GM06990 (cell line): ENCODE measurements around the gene CD177.
"Not testable (repeated sequence)": the region's sequence is repeated elsewhere in the genome, so short reads cannot be mapped to it uniquely, and the experiment has no call there.

Experiments
- DNase-seq: peaks from one replicate; pipeline ENCODE4 v3.0.0-alpha.2; 2011; ENCODE audit not compliant: insufficient read length; ENCODE audit errors: extremely low read depth
- H3K27me3 ChIP-seq: replicated peaks from 2 replicates; pipeline ENCODE4 v1.6.0; 2011; ENCODE audit warnings: low read length; ENCODE audit not compliant: control insufficient read depth, insufficient read depth
- H3K36me3 ChIP-seq: 2 replicates; pipeline ENCODE4 v1.5.1; 2011; ENCODE audit warnings: low read length; ENCODE audit not compliant: control insufficient read depth, insufficient read depth
- H3K4me3 ChIP-seq: replicated peaks from 2 replicates; pipeline ENCODE4 v1.5.1; 2011; ENCODE audit warnings: low read depth, mild to moderate bottlenecking, control low read depth, low read length
- TF ChIP-seq, protein P1 (sequence below): IDR thresholded peaks from 2 replicates; pipeline ENCODE4 v1.5.1; 2011; ENCODE audit warnings: low read length, control low read depth, mild to moderate bottlenecking, inconsistent platforms; ENCODE audit not compliant: insufficient read depth, poor library complexity, severe bottlenecking

CD177 gene

DNA sequence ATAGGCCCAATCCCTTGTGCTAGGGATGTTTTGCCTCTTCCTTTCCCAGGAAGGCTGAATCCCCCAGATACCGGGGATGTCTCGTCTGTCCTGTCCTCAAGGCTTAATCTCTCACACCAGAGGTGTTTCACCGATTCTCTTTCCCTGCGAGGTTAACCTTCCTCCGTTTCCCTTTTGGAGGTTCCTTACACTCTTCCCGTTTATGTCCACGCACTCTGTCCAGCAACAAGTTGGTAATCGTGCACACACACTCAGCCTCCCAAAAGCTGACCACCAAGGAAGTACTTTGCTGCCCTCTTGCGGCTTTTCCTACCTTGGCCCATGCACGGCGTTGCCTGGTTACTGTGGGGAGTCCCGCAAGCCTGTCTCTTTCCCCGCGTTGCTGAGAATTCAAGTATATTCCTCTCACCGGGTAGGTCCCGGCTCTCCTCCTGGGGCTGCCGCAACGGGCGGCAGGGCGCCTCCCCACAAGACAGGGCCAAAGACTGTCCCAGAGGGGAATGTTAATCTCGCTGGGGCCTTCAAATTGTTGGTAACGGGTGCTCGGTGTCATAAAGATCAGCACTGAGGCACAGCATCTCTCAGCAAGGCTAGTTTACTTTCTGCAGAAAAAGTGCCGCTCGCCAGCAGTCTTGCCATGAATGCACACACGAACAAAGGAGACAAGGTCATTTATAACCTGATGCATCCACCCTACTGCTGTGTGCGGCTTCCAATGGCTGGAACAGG is 36.7 kb upstream of the CD177 start:
- no peak for DNase-seq
- Histone ChIP-seq H3K36me3 (no peaks in the 10 kb centered on the region), H3K27me3 (no peaks in the 10 kb centered on the region), H3K4me3 (no peak overlapping the region)
- TF ChIP-seq, protein P1, sequence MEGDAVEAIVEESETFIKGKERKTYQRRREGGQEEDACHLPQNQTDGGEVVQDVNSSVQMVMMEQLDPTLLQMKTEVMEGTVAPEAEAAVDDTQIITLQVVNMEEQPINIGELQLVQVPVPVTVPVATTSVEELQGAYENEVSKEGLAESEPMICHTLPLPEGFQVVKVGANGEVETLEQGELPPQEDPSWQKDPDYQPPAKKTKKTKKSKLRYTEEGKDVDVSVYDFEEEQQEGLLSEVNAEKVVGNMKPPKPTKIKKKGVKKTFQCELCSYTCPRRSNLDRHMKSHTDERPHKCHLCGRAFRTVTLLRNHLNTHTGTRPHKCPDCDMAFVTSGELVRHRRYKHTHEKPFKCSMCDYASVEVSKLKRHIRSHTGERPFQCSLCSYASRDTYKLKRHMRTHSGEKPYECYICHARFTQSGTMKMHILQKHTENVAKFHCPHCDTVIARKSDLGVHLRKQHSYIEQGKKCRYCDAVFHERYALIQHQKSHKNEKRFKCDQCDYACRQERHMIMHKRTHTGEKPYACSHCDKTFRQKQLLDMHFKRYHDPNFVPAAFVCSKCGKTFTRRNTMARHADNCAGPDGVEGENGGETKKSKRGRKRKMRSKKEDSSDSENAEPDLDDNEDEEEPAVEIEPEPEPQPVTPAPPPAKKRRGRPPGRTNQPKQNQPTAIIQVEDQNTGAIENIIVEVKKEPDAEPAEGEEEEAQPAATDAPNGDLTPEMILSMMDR: peak; percentile 30

DNA sequence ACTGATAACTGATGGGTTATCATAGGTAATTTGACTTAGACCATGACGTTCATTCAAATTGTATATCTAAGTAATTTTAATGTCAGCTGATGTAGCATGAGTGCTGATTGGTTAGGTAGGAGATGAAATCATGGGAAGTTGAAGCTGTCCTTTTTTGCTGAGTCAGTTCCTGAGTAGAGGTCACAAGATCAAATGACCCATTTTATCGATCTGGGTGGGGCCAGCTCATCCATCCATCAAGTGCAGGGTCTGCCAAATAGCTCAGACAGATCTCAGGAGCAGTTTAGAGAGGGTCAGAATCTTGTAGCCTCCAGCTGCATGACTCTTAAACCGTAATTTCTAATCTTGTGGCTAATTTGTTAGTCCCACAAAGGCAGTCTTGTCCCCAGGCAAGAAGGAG is 35.3 kb upstream of the CD177 start:
- no peaks in the 10 kb centered on the region for H3K36me3 ChIP-seq
- H3K4me3 ChIP-seq: no peak overlapping the region
- no peak for DNase-seq
- TF ChIP-seq, protein P1: no peak
- no peaks in the 10 kb centered on the region for H3K27me3 ChIP-seq

DNA sequence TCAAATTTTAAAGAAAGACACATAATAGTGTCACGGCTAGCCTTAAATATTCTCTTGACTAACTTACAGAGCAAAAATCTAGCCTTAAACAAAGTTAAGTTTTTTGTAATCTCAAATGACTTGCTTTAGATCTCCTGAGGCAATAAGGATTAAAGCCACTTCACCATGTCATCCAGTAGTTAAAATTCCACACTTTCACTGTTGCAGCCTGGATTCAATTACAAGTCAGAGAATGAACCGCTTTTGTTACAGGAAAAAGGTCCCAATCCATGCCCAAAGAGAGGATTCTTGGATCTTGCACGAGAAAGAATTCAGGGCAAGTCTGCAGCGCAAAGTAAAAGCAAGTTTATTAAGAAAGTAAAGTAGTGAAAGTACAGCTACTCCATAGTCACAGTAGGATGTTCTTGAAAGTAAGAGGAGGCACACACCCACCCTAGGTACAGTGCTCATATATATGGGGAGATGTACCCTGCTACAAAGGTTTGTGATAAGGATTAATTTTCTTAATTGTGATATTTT is 34.6 kb upstream of the CD177 start:
- TF ChIP-seq, protein P1: no peak

DNA sequence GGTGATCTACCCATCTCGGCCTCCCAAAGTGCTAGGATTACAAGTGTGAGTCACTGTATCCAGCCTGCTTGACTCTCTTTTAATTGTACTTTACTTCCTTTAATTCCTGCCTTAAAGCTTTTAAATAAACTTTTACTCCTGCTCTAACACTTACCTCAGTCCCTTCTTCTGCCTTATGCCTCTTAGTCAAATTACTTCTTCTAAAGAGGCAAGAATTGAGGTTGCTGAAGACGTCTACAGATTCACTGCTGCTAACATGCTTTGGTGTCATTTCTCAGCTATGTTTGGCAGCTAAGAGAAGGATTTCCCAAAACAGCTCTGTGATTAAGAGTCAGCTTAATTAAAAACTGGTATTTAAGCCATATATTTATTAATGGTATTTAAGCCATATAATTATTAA is 32.9 kb upstream of the CD177 start:
- H3K36me3 ChIP-seq: no peaks in the 10 kb centered on the region
- no peaks in the 10 kb centered on the region for H3K27me3 ChIP-seq
- TF ChIP-seq, protein P1: no peak
- no peak overlapping the region for H3K4me3 ChIP-seq
- DNase-seq: no peak

More for the DNA sequence above, 34.6 kb upstream of the CD177 start:
- H3K36me3 ChIP-seq: no peaks in the 10 kb centered on the region
- H3K27me3 ChIP-seq: no peaks in the 10 kb centered on the region
- DNase-seq: no peak
- no peak overlapping the region for H3K4me3 ChIP-seq

DNA sequence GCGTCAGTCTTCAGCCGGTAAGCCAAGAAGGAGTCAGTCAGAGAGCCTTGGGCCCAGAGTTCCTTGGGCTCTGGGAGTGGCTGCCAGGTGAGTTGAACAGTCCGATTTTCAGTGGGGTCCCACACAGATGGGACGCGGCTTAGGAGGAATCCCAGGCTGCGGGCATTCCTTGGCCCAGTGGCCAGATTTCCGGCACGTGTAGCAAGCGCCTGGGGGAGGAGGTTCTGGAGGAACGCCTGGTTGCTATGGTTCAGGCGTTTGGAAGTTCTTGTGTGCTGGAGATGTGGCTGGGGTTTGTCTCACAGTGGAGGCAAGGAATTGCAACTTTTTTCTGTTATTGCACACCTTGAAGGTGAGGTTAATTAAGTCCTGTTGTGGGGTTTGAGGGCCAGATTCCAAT is 26.7 kb upstream of the CD177 start:
- not testable (repeated sequence) for H3K4me3 ChIP-seq, H3K27me3 ChIP-seq, DNase-seq, H3K36me3 ChIP-seq

DNA sequence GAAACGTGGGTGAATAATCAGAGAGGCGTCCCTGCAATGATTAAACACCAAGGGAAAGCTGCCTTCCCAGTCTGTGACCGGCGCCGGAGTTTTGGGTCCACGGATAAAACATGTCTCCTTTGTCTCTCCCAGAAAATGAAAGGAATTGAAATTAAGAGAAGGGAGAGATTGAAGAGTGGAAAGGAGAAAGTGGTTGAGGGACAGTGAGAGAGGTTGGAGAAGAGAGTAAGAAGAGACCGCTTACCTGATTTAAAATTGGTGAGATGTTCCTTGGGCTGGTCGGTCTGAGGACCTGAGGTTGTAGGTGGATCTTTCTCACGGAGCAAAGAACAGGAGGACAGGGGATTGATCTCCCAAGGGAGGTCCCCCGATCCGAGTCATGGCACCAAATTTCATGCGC is 24.9 kb upstream of the CD177 start:
- H3K27me3 ChIP-seq, DNase-seq, H3K4me3 ChIP-seq, H3K36me3 ChIP-seq: not testable (repeated sequence)

DNA sequence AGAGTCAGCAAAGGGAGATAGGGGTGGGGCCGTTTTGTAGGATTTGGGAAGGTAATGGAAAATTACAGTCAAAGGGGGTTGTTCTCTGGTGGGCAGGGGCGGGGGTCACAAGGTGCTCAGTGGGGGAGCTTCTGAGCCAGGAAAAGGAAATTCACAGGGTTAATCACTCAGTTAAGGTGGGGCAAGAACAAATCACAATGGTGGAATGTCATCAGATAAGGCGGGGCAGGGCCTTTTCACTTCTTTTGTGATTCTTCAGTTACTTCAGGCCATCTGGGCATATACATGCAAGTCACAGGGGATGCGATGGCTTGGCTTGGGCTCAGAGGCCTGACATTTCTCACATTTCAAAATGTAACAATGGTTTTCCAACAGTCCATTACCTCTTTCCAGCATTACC is 24.4 kb upstream of the CD177 start:
- H3K27me3 ChIP-seq, H3K4me3 ChIP-seq, H3K36me3 ChIP-seq, DNase-seq: not testable (repeated sequence)
